BJ (cell line): ENCODE results near the gene CAND2. TPM values are rescaled to one million over a fixed set of nuclear protein-coding genes. Genes with fewer than 3 reads are reported as not detected.
A peak's percentile ranks its signal among the peaks of the same experiment; 100 is the strongest.

Experiments used
- CTCF ChIA-PET: fragments of 350-600 bp; formaldehyde crosslinking; extraction: SDS; loops from one replicate; lab custom pipeline; 2021; ENCODE audit warnings: antibody characterized with exemption, inconsistent platforms; lab: Yijun Ruan, JAX
- POLR2A ChIA-PET: fragments of 300-600 bp; sonication (Branson Sonifier 250); formaldehyde crosslinking; extraction: SDS; loops from one replicate; lab custom pipeline; 2021; ENCODE audit warnings: antibody characterized with exemption; lab: Charles Lee
- DNase-seq: peaks from one replicate; pipeline ENCODE4 v3.0.0-alpha.2; 2011; ENCODE audit warnings: low read depth
- H3K27me3 ChIP-seq: 2 replicates; pipeline ENCODE4 v1.6.0; 2011; ENCODE audit warnings: low read length; ENCODE audit not compliant: control insufficient read depth, insufficient read depth
- H3K36me3 ChIP-seq: 2 replicates; pipeline ENCODE4 v1.5.1; 2011; ENCODE audit warnings: low read length; ENCODE audit not compliant: control insufficient read depth, insufficient read depth
- H3K4me3 ChIP-seq: 2 replicates; pipeline ENCODE4 v1.5.1; 2011; ENCODE audit warnings: low read depth, mild to moderate bottlenecking, control low read depth, low read length
- CTCF ChIP-seq: IDR thresholded peaks from 2 replicates; pipeline ENCODE4 v1.5.1; 2011; ENCODE audit warnings: low read depth, mild to moderate bottlenecking, control low read depth, inconsistent platforms, low read length, moderate library complexity; ENCODE audit not compliant: insufficient read depth
- polyA plus RNA-seq: library from polyadenylated mRNA; depleted of rRNA; stranded (reverse); fragments of >200 nt; gene quantifications from 2 replicates; pipeline ENCODE4 v1.2.3, GENCODE V29; 2011

Gene CAND2
- polyA plus RNA-seq, 1 experiment, result 2.3 TPM

GRCh38 chr3:12865271-12865670, 68.8 kb downstream of the CAND2 start:
- no peak for TF ChIP-seq CTCF
- ChIA-PET POLR2A (no interaction called here), CTCF (interaction anchor here (0.7 to 1.5 kb wide), 3 partner anchors 27 to 598 kb away, joined by 3 to 6 read pairs (median 4); no protein-coding TSS in a partner anchor)
- no peaks in the 10 kb centered on the region for H3K36me3 ChIP-seq
- no peak overlapping the region for H3K4me3 ChIP-seq
- DNase-seq, result no peak
- H3K27me3 ChIP-seq, result peaks cover 4% of the 10 kb centered on the region

- Histone ChIP-seq H3K36me3 (no peaks in the 10 kb centered on the region), H3K27me3 (peaks cover 2% of the 10 kb centered on the region; the same call in 1 of the 2 replicates), H3K4me3 (no peak overlapping the region)
- CTCF ChIA-PET, result interaction anchor here (0.8 to 5.6 kb wide), 4 partner anchors 9 to 129 kb away, joined by 3 to 58 read pairs (median 4); no protein-coding TSS in a partner anchor
- no peak for TF ChIP-seq CTCF
- DNase-seq, result no peak
- POLR2A ChIA-PET, result no interaction called here
These were observed 70.4 kb downstream of the CAND2 start for GRCh38 chr3:12866836-12867235.

GRCh38 chr3:12868039-12869034, 71.9 kb downstream of the CAND2 start:
- Histone ChIP-seq H3K27me3 (peaks cover 2% of the 10 kb centered on the region; the same call in 1 of the 2 replicates), H3K4me3 (no peak overlapping the region), H3K36me3 (no peaks in the 10 kb centered on the region)
- ChIA-PET POLR2A (no interaction called here), CTCF (interaction anchor here (0.7 to 5.6 kb wide), 22 partner anchors 9 to 592 kb away, joined by 3 to 58 read pairs (median 4); no protein-coding TSS in a partner anchor)
- TF ChIP-seq CTCF, result peak; percentile 92
- DNase-seq, result no peak

- no peak overlapping the region for H3K4me3 ChIP-seq
- H3K27me3 ChIP-seq, result no peaks in the 10 kb centered on the region; the same call in 1 of the 2 replicates
- H3K36me3 ChIP-seq, result no peaks in the 10 kb centered on the region
- TF ChIP-seq CTCF, result no peak
- no peak for DNase-seq
- ChIA-PET CTCF (interaction anchor here (1.1 to 5.6 kb wide), 5 partner anchors 8 to 30 kb away, joined by 3 to 58 read pairs (median 5); no protein-coding TSS in a partner anchor), POLR2A (no interaction called here)
These were observed 72.6 kb downstream of the CAND2 start for GRCh38 chr3:12869035-12869621.
